Activated T-cell treated with anti-CD3 and anti-CD28 coated beads, Interleukin-2, amount 50 U/mL, for 4 hours (primary cell): Measurements from ENCODE around the gene NUFIP2. TPM values are rescaled to one million over a fixed set of nuclear protein-coding genes. Genes with fewer than 3 reads are reported as not detected.

ENCODE experiments used
- ATAC-seq, 2 donors: fragments of 200-7000 bp; cut with Tn5 transposase; one replicate each; pipeline ENCODE4 v1.10.0; 2021
- DNase-seq: peaks from one replicate; pipeline ENCODE4 v3.0.0-alpha.2; 2020
- H3K27me3 Mint-ChIP-seq: one replicate; pipeline ENCODE4 v1.8.0; 2021; ENCODE audit warnings: low read depth, mixed read lengths
- H3K36me3 Mint-ChIP-seq: one replicate; pipeline ENCODE4 v1.8.0; 2022; ENCODE audit warnings: mixed read lengths; ENCODE audit not compliant: insufficient read depth
- H3K4me1 Mint-ChIP-seq: one replicate; pipeline ENCODE4 v1.8.0; 2021; ENCODE audit warnings: low read depth, mixed read lengths
- H3K4me3 Mint-ChIP-seq: one replicate; pipeline ENCODE4 v1.8.0; 2021; ENCODE audit warnings: mild to moderate bottlenecking, moderate library complexity, mixed read lengths
- H3K9me3 Mint-ChIP-seq: one replicate; pipeline ENCODE4 v1.8.0; 2021; ENCODE audit warnings: mixed read lengths
- total RNA-seq, 3 donors: library from RNA; stranded (reverse); gene quantifications; one replicate each; pipeline ENCODE4 v1.2.1, GENCODE V29; 2021

Gene NUFIP2
- total RNA-seq, 3 donors from 2014 or later: 59.6 to 63.4 (median 60.9) TPM

- Mint-ChIP-seq H3K36me3 (peaks cover 23% of the 10 kb centered on the region), H3K4me3 (no peak overlapping the region), H3K27me3 (no peaks in the 10 kb centered on the region), H3K4me1 (peaks cover 26% of the 10 kb centered on the region), H3K9me3 (no peaks in the 10 kb centered on the region)
- DNase-seq (no peak), ATAC-seq (no peak)
Measured at GRCh38 chr17:29255926-29256522, 37.9 kb downstream of the NUFIP2 start.

- H3K36me3 Mint-ChIP-seq: peaks cover 10% of the 10 kb centered on the region
- no peaks in the 10 kb centered on the region for H3K9me3 Mint-ChIP-seq
- H3K4me1 Mint-ChIP-seq: peaks cover 16% of the 10 kb centered on the region
- no peak overlapping the region for H3K4me3 Mint-ChIP-seq
- no peak for ATAC-seq
- H3K27me3 Mint-ChIP-seq: no peaks in the 10 kb centered on the region
- no peak for DNase-seq
Measured at GRCh38 chr17:29253037-29253436, 40.9 kb downstream of the NUFIP2 start.

- peaks cover 9% of the 10 kb centered on the region for H3K36me3 Mint-ChIP-seq
- DNase-seq: no peak
- peak in 1 of 2 donors; percentile 40 for ATAC-seq
Measured at GRCh38 chr17:29252101-29252791, 41.7 kb downstream of the NUFIP2 start.

GRCh38 chr17:29251184-29251583 is 42.8 kb downstream of the NUFIP2 start:
- no peaks in the 10 kb centered on the region for H3K9me3 Mint-ChIP-seq
- H3K27me3 Mint-ChIP-seq: no peaks in the 10 kb centered on the region
- no peak for ATAC-seq

More at GRCh38 chr17:29252101-29252791, 41.7 kb downstream of the NUFIP2 start:
- Mint-ChIP-seq H3K27me3 (no peaks in the 10 kb centered on the region), H3K4me1 (peaks cover 11% of the 10 kb centered on the region), H3K4me3 (no peak overlapping the region), H3K9me3 (no peaks in the 10 kb centered on the region)

DNA sequence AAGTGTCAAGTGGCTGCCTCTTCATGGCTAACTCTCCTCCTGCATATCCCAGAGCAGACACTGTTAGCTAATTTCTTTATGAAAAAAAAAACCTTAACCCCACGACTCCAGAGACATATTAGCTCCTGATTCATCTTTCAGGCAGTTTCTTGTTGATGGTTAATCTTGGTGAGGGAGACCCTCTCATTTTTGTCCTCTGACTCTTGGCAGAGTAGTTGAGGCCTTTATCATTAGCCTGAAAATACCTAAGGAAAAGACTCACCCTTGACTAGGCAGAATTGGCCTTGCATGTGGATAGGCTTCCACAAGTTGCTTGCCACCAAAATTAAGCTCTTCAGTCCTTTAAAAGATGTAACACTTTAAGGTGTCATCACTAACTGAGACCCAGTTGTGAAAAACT is 43.3 kb downstream of the NUFIP2 start:
- H3K36me3 Mint-ChIP-seq: peaks cover 3% of the 10 kb centered on the region
- H3K4me1 Mint-ChIP-seq: no peaks in the 10 kb centered on the region
- no peak for DNase-seq
- ATAC-seq: no peak
- no peaks in the 10 kb centered on the region for H3K9me3 Mint-ChIP-seq
- no peaks in the 10 kb centered on the region for H3K27me3 Mint-ChIP-seq
- H3K4me3 Mint-ChIP-seq: no peak overlapping the region

More at GRCh38 chr17:29251184-29251583, 42.8 kb downstream of the NUFIP2 start:
- Mint-ChIP-seq H3K36me3 (peaks cover 6% of the 10 kb centered on the region), H3K4me1 (peaks cover 3% of the 10 kb centered on the region), H3K4me3 (no peak overlapping the region)
- no peak for DNase-seq

DNA sequence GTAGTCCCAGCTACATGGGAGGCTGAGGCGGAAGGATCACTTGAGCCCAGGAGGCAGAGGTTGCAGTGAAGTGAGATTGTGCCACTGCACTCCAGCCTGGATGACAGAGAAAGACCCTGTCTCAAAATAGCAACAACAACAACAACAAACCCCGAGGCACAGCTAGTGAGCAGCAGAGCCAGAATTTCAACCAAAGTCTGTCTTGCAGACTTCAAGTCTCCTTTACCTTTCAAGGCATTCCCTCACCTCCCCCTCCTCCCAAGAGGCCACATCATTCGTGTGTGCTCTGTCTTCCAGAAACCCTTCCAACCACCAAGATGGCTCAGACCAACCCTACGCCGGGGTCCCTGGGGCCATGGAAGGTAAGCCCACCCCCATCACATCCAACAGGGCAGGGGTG is 45.1 kb downstream of the NUFIP2 start:
- Mint-ChIP-seq H3K36me3 (no peaks in the 10 kb centered on the region), H3K4me1 (no peaks in the 10 kb centered on the region), H3K27me3 (no peaks in the 10 kb centered on the region), H3K4me3 (no peak overlapping the region), H3K9me3 (no peaks in the 10 kb centered on the region)
- ATAC-seq (no peak), DNase-seq (no peak)

- Mint-ChIP-seq H3K27me3 (no peaks in the 10 kb centered on the region), H3K4me3 (no peak overlapping the region), H3K4me1 (no peaks in the 10 kb centered on the region), H3K9me3 (no peaks in the 10 kb centered on the region), H3K36me3 (no peaks in the 10 kb centered on the region)
- ATAC-seq: no peak
- DNase-seq: no peak
Measured at GRCh38 chr17:29247219-29247618, 46.7 kb downstream of the NUFIP2 start.

GRCh38 chr17:29246628-29247027 is 47.3 kb downstream of the NUFIP2 start, which contains the start of gene CRYBA1:
TSS of gene CRYBA1 (plus strand) at chr17:29246859. CDS start at chr17:29246864, 5 bp downstream.
- H3K9me3 Mint-ChIP-seq: no peaks in the 10 kb centered on the region
- no peaks in the 10 kb centered on the region for H3K27me3 Mint-ChIP-seq
- DNase-seq (no peak), ATAC-seq (no peak)
- no peaks in the 10 kb centered on the region for H3K36me3 Mint-ChIP-seq
- H3K4me1 Mint-ChIP-seq: no peaks in the 10 kb centered on the region
- no peak within 1 kb of the TSS for H3K4me3 Mint-ChIP-seq

- no peak for ATAC-seq
- H3K4me1 Mint-ChIP-seq: peaks cover 2% of the 10 kb centered on the region
- H3K4me3 Mint-ChIP-seq: no peak overlapping the region
- no peaks in the 10 kb centered on the region for H3K36me3 Mint-ChIP-seq
- DNase-seq: no peak
- no peaks in the 10 kb centered on the region for H3K9me3 Mint-ChIP-seq
- no peaks in the 10 kb centered on the region for H3K27me3 Mint-ChIP-seq
Measured at GRCh38 chr17:29245401-29245800, 48.5 kb downstream of the NUFIP2 start.

GRCh38 chr17:29243792-29244191 is 50.2 kb downstream of the NUFIP2 start:
- Mint-ChIP-seq H3K4me1 (peaks cover 2% of the 10 kb centered on the region), H3K36me3 (no peaks in the 10 kb centered on the region), H3K4me3 (no peak overlapping the region), H3K9me3 (no peaks in the 10 kb centered on the region), H3K27me3 (no peaks in the 10 kb centered on the region)
- DNase-seq: no peak
- no peak for ATAC-seq

DNA sequence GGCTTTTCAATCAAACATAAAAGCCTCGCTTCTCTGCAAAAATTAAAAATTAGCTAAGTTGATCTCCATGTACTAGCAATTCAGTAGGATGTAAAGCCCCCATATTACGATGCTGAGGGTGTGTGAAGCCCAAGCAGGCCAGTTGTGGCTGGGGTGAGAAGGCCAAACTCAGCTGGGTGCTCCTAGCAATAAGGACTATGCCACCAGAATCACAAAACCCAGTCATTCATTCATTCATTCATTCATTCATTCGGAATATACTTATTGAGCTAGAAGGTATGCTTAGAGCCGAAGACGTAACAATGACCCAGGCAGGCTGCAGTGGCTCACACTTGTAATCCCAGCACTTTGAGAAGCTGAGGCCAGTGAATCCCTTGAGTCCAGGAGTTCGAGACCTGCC is 51.2 kb downstream of the NUFIP2 start:
- Mint-ChIP-seq H3K9me3 (no peaks in the 10 kb centered on the region), H3K27me3 (no peaks in the 10 kb centered on the region), H3K4me3 (no peak overlapping the region), H3K4me1 (peaks cover 2% of the 10 kb centered on the region), H3K36me3 (no peaks in the 10 kb centered on the region)
- ATAC-seq (no peak), DNase-seq (no peak)

GRCh38 chr17:29242051-29242450 is 51.9 kb downstream of the NUFIP2 start:
- Mint-ChIP-seq H3K36me3 (peaks cover 2% of the 10 kb centered on the region), H3K4me3 (no peak overlapping the region), H3K9me3 (no peaks in the 10 kb centered on the region), H3K27me3 (no peaks in the 10 kb centered on the region), H3K4me1 (peaks cover 2% of the 10 kb centered on the region)
- no peak for DNase-seq
- no peak for ATAC-seq

DNA sequence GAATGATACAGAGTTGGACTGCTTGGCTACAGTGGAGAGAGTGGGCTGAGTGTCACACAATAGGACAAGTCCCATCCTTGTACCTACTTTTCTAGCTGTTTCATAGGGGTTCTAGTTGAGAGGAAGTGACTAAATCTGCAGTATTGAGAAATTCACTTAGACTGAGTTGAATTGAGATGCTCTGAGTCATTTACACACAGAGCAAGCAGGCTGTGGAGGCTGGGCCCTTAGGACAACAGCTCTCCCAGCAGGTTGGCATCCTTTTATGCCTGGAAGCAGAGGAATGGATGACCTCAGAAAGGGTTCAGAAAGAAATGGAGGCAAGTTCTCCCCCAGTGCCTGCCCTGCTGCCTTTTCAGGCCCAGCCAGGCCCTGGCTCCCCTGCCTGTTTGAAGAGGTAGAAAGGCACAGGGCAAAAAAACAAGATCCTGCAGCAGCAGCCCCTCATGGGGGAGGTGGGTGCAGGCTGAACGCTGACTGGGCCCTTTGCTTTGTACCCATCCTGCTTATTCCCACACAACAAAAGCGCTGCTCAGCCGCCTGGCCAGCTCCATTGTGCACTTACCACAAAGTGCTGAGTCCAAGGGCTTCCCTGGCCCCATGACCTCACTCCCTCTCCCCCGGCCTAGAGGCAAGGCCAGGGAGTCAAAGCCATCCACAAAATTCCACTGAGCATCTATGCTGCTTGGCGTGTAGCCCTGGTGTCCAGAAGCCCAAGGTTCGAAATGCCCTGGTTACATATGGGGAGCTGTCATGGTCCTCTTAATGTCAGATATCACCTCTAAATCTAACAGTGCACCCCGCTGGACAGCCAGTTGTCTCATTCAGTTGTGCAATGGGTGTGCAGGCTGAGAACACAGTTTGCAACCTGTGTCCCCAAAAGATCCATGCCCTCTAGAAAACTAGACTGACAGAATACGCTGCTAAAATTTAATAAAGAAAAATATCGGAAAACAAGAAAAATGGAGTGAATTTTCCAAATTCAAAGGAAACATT is 52.7 kb downstream of the NUFIP2 start:
- peaks cover 2% of the 10 kb centered on the region for H3K36me3 Mint-ChIP-seq
- DNase-seq (no peak), ATAC-seq (peak; percentile 94 to 96)
- no peaks in the 10 kb centered on the region for H3K27me3 Mint-ChIP-seq
- H3K4me3 Mint-ChIP-seq: no peak overlapping the region
- H3K4me1 Mint-ChIP-seq: peaks cover 2% of the 10 kb centered on the region
- H3K9me3 Mint-ChIP-seq: no peaks in the 10 kb centered on the region

GRCh38 chr17:29240477-29240876 is 53.5 kb downstream of the NUFIP2 start:
- Mint-ChIP-seq H3K4me3 (no peak overlapping the region), H3K36me3 (peaks cover 2% of the 10 kb centered on the region), H3K9me3 (no peaks in the 10 kb centered on the region), H3K4me1 (peaks cover 2% of the 10 kb centered on the region), H3K27me3 (no peaks in the 10 kb centered on the region)
- ATAC-seq (no peak), DNase-seq (no peak)
